ENCODE results near the gene APLF.

Gene APLF

DNA sequence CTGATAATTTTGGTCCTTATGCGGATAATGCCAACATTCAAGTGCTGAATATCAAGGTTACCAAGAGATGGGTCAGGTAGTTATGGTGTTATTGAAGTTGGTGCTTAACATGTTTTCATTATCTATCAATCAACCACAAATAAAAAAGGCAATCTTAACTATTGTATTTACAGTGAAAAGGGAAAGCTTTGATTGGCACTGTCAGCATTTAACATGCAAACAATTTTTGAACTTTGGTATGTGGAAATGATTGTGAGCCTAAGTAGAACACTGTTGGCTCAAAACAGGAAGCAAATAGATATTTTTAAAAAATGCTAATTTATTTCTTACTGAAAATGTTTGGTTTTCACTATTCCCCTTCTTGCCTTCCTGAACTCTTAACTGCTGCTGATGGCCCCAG, 21.9 kb downstream of the APLF start:
- TF ChIP-seq, protein P1, sequence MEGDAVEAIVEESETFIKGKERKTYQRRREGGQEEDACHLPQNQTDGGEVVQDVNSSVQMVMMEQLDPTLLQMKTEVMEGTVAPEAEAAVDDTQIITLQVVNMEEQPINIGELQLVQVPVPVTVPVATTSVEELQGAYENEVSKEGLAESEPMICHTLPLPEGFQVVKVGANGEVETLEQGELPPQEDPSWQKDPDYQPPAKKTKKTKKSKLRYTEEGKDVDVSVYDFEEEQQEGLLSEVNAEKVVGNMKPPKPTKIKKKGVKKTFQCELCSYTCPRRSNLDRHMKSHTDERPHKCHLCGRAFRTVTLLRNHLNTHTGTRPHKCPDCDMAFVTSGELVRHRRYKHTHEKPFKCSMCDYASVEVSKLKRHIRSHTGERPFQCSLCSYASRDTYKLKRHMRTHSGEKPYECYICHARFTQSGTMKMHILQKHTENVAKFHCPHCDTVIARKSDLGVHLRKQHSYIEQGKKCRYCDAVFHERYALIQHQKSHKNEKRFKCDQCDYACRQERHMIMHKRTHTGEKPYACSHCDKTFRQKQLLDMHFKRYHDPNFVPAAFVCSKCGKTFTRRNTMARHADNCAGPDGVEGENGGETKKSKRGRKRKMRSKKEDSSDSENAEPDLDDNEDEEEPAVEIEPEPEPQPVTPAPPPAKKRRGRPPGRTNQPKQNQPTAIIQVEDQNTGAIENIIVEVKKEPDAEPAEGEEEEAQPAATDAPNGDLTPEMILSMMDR (conservative IDR thresholded peaks at IDR 0.05; ENCODE audit: low read depth, low read length), result no peak
- no peak overlapping the region for H3K4me3 ChIP-seq (ENCODE audit: low read depth, low read length)
- no peak for DNase-seq (ENCODE audit: low read depth)

DNA sequence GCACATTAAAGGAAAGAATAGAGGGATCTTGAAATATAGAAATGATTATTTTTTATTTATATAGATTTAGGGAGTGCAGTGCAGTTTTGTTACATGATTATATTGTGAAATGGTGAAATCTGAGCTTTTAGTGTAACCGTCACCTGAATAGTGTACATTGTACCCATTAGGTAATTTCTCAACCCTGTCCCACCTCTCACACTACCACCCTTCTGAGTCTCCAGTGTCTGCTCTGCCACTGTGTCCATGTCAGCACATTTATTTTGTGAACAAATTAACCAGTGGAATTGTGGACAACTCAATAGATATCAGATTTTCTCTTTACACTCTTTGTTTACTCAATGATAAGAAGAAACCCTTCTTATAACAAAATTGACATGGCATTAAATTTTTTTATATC, 24.2 kb downstream of the APLF start:
- DNase-seq (ENCODE audit: low read depth), result no peak
- TF ChIP-seq, protein P1 (conservative IDR thresholded peaks at IDR 0.05; ENCODE audit: low read depth, low read length), result no peak
- no peak overlapping the region for H3K4me3 ChIP-seq (ENCODE audit: low read depth, low read length)

DNA sequence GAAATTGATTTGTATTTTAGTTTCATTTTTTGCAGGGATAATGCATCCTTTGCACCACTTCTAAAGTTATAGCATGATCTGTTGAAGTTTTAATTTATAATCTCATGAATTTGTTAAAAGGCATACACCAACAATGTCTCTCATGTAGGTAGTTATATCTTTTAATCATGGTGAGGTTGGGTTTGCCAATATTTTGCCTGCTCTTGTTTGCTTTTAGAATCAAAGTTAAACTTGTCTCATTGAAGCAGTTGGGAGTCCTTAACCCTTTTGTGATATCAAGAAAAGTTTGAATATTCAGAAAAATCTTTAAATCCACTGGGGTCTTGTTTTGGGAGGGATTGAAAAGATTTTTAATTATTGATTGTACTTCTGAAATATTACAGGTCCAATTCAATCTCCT, 31.7 kb downstream of the APLF start:
- H3K4me3 ChIP-seq (ENCODE audit: low read depth, low read length), result no peak overlapping the region
- DNase-seq (ENCODE audit: low read depth), result no peak
- TF ChIP-seq, protein P1 (conservative IDR thresholded peaks at IDR 0.05; ENCODE audit: low read depth, low read length), result no peak

DNA sequence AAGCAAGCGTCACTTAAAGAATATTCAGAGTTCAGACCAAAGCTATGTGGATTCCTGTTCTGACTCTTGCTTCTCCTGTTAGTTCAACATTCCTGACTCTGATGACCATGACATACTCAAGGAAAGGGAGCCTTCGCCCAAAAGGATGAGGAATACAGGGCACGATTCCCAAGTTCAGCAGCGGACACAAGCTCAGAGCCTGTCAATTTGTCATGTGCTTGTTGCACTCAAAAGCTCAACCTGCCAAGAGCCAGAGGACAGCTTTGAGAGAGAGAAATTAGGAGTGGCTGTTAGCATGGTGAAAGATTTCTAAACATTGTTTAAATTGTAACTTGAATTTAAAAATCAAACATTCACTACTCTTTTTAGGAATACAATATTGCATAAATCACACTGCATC, 33.3 kb downstream of the APLF start:
- no peak for DNase-seq (ENCODE audit: low read depth)
- no peak overlapping the region for H3K4me3 ChIP-seq (ENCODE audit: low read depth, low read length)
- TF ChIP-seq, protein P1 (conservative IDR thresholded peaks at IDR 0.05; ENCODE audit: low read depth, low read length), result no peak

DNA sequence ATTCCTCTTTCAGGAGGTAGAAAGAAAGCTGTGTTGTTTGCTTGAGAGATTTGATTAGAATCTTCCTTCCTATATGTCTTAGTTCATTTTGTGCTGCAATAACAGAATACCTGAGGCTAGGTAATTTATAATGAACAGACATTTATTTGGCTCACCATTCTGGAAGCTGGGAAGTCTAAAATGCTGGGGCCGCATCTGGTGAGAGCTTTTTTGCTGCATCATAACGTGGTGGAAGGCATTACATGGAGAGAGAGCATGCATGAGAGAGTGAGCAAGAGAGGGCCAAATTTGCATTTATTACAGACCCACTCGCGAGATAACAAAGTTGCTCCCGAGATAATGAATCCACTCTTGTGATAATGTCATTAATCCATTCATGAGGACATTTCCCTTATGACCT, 34.4 kb downstream of the APLF start:
- DNase-seq (ENCODE audit: low read depth), result no peak
- TF ChIP-seq, protein P1 (conservative IDR thresholded peaks at IDR 0.05; ENCODE audit: low read depth, low read length), result no peak
- no peak overlapping the region for H3K4me3 ChIP-seq (ENCODE audit: low read depth, low read length)

DNA sequence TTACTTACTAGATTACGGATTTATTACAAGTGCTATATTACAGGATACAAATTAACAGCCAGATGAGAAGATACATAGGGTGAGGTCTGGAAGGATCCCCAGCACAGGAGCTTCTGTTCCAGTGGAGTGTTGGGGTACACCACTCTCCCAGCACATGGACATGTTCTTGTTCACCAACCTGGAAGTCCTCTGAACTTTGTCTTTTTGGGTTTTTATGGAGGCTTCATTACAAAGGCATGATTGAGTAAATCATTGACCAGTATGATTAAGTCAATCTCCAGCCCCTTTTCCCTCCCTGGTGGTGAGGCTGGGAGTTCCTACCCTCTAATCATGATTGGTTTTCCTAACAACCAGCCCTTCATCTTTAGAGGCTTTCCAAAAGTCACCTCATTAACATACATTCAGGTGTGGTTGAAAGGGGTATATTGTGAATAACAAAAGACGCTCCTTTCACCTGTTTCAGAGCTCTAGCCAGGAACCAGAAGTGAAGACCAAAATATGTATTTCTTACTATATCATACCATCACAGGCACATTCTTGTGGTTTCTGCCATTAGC, 38.3 kb downstream of the APLF start:
- H3K4me3 ChIP-seq (ENCODE audit: low read depth, low read length), result no peak overlapping the region
- TF ChIP-seq, protein P1 (conservative IDR thresholded peaks at IDR 0.05; ENCODE audit: low read depth, low read length), result no peak
- no peak for DNase-seq (ENCODE audit: low read depth)

DNA sequence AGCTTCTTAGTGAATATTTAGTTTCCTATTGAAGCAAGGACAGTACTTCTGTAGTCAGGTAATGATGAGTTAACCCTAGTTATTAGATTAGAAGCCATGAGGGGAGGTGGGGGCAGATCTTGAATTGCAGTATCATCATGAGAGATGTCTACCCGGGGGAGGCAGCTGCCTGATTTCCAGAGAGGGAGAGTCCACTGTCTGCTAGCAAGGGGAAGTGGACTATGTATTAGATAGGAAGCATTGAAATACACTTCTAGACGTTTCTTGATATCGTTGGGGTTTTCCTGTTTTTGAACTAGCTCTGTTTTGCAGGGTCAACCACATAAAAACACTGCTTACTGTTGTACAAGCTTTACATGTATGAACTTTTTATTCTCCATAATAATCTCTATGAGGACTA, 38.8 kb downstream of the APLF start:
- TF ChIP-seq, protein P1 (conservative IDR thresholded peaks at IDR 0.05; ENCODE audit: low read depth, low read length), result no peak
- DNase-seq (ENCODE audit: low read depth), result no peak
- no peak overlapping the region for H3K4me3 ChIP-seq (ENCODE audit: low read depth, low read length)
